Hematopoietic multipotent progenitor cell treated with erythropoietin and hydrocortisone succinate and interleukin-3 and kit ligand, for 6 days (in vitro differentiated cells): Measurements from ENCODE around the gene PLOD3.

Experiments
- DNase-seq: peaks from one replicate; pipeline ENCODE4 v3.0.0-alpha.2; 2015

Gene PLOD3

DNA sequence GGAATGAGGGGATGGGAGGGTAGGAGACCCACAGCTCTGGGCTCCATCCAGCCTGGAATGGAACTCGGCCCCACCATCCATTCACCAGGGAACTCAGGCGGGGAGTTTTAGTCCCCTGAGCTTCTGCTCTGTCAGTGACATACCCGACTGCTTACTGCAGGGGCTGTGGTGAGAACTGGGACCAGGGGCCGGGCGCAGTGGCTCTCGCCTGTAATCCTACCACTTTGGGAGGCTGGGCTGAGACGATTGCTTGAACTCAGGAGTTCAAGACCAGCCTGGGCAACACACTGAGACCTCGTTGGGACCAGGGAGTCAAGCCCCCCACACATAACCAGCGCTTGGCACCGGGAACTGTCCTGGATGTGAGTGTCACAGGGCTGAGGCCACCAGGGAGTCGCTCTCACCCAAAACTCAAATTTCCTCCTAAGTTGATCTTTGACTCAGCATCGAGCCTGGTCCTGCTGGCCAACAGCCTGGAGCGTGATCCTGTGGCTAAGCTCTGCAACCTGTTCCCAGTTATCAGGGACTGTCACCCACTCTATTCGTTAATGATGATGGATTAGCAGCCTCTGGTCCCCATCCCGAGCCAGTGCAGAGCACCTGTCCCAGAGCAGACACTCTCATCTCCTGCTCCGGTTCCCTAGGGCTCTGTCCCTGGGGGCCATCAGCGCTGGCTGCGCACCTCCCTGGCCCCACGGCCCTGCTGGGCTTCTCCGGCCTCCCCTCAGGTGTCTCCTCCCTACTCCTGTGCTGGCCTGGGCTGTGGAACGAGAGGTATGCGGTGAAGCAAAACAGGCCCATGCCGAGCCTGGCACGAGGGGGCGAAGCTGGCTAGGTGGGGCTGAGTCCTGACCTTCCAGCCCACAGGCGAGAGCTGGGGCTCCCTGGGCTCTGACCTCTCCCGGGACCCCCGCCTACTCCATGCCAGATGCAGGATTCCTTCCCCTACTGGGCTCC is 21.1 kb upstream of the PLOD3 start:
- DNase-seq: no peak

GRCh38 chr7:101237206-101238067 is 20.1 kb upstream of the PLOD3 start, which contains the start of gene CLDN15:
Gene CLDN15 (minus strand): TSS chr7:101237802. CDS start chr7:101237581, 221 bp downstream.
- DNase-seq: peak; percentile 50

DNA sequence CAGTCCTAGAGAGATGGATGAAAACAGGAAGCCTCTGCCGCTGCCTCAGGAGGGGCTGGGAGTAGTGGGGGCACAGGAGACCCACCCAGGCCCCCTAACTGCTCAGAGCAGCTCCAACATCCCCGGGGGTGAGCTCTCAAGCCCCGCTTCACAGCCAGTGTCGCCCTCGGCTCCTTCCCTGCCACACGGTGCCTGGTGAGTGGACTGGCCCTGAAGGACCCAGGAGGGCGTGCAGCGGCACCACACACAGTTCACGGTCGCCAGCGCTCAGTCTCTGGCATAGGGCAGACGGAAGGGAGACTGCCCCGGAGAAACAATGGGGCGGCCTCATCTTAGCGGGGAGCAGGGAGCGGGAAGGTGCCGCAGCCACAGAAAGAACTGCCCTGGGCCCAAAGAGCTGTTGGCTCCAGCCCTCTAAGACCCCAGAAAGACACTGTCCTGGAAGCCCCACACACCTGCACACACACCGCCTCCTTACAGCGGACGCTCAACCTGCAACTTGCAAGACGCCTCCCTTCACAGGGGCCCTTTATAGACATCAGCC is 19.0 kb upstream of the PLOD3 start:
- no peak for DNase-seq

DNA sequence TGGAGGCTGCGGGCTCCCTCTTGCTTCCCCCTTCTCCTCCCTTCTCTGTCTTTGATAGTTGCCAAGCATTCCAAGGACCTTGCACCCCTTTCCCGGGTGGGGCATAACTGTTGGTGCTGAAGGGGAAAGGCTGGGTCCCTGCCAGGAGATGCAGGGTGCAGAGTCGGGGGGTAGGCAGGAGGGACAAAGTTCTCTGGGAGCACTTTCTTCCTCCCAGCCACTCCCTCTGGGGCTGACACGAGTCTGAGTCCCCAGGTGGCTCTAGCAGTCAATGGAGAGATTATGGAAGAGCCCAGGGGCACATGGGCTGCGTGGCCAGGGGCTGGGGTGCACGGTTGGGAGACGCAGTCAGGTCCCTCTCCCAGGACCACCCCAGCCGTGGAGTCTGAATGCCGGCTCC is 18.1 kb upstream of the PLOD3 start:
- DNase-seq: no peak

DNA sequence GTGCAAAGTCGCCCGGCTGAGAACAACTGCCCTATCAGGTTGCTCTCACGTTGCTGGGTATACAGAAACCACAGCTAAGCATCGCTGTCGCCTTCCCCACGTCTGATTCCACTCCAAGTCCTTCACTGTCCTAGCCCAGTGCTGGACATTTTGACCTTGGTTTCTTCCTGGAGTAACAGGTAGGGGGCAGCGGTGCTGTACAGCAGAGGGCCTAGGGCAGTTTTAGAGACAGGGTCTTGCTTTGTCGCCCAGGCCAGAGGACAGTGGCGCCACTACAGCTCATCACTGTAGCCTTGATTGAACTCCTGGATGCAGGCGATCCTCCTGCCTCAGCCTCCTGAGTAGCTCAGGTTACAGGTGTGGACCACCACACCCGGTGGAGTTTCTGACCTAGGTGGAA is 17.7 kb upstream of the PLOD3 start:
- peak; percentile 55 for DNase-seq

DNA sequence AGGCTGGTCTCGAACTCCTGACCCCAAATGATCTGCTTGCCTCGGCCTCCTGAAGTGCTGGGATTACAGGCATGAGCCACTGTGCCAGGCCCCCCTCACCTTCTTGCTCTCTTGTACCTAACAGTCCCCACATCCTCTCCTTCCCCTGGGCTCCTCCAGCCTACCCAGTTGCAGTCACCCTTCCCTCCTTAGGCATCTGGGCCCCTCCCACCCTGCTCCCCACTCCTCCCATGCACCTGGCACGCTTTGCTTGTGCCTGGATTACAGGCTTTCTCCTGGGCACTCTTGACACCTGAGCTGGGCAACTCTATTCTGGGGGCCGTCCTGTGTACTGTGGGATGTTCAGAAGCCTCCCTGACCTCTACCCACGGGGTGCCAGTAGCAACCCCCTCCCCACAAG is 17.3 kb upstream of the PLOD3 start:
- DNase-seq: no peak

DNA sequence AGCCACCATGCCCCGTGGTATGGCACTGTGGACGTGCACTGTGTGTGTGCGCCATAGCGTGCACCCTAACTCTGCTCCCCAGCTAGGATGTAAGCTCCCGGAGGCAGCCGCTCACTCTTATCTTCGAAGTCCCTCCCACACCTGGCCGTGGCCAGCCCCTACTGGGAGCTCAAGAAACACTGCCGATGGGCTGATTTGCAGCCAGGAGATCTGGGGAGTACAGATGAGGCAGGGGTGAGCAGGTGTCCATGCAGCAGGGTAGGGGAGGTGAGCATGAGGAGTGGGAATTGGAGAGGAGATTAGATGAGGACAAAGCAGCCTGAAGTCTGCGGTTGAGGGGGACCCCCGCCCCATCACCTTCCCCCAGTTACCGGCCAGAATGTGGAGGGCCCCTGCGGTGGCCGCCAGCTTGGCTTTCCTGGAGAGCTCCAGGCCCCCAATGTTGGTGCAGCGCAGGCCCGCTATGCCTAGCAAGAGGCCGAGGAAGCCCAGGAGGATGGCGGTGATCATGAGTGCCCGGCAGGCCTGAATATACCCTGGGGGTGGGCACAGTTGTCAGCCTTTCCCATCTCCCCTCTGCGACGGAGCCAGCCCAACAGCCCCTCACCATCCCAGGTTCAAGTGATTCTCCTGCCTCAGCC is 16.6 kb upstream of the PLOD3 start:
- peak; percentile 49 for DNase-seq

GRCh38 chr7:101232141-101232850 is 14.9 kb upstream of the PLOD3 start:
- no peak for DNase-seq

GRCh38 chr7:101231644-101232043 is 14.3 kb upstream of the PLOD3 start:
- no peak for DNase-seq

DNA sequence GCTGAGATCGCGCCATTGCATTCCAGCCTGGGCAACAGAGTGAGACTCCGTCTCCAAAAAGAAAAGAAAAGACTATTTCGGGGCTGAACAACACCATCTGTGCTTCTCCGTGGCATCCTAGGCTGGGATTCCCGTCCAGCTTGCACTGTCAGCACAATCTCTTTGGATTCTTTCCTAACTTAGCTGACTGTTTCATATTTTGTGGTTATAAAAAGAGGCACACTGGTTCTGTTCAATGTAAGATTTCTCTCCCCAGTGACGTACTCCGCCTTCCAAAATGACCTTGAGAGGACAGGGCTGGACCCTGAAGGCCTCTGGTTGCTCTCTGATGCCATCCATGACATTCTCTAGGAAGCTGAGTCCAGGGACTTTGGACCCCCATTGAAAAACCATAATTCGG is 9.3 kb upstream of the PLOD3 start:
- no peak for DNase-seq

GRCh38 chr7:101225650-101226049 is 8.3 kb upstream of the PLOD3 start:
- no peak for DNase-seq

- no peak for DNase-seq
These were observed 6.1 kb upstream of the PLOD3 start for GRCh38 chr7:101223528-101223927.

- DNase-seq: no peak
These were observed 5.0 kb upstream of the PLOD3 start for GRCh38 chr7:101222275-101222830.

DNA sequence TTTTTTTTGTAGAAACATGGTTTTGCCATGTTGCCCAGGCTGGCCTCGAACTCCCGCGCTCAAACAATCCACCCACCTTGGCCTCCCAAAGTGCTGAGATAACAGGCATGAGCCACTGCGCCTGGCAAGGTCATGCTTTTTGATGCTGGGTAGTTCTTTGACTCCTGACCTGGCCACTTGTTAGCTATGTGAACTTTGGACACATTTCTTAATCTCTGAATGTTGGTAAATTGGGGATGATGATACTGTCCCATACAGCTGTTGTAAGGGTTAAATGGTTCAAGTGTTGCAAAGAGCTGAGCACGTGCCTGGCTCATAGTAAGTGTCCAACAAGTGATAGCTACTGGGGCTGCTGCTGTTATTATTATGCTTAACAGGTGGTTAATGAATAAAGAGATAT is 2.9 kb upstream of the PLOD3 start:
- DNase-seq: peak; percentile 34

DNA sequence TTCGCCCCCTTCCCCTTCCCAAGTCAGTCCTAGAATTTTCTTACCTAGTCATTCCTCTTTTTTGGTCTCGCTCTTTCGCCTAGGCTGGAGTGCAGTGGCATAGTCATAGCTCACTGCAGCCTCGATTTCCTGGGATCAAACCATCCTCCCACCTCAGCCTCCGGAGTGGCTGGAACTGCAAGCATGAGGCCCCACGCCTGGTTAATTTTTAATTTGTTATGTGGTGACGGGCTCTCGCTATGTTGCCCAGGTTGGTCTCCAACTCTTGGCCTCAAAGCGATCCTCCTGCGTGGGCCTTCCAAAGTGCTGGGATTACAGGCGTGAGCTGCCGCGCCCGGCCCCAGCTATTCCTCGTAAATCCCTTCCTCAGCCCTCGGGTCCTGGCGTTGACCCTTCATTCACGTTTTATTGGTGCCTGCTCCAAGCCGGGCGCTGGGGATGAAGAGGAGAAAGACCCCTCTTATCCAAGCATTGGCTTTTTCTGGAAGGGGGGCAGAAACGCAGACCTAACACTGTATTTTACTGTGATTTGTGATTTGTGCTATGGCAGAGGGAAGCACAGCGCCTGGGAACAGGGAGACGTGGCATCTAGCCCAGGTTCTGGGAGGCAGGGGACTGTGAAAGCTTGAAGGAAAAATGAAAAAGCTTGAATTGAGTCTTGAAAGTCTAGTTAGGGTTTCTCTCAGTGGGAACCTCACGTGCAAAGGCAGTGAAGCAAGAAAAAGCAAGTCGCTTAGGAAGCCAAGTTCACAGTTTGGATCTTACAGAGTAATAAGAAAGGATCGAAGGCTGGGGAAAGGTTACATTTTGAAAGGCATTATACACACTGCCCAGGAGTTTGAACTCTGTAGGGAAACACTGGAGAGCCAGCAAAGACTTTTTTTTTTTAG is 1.1 kb upstream of the PLOD3 start:
- DNase-seq: peak; percentile 9

DNA sequence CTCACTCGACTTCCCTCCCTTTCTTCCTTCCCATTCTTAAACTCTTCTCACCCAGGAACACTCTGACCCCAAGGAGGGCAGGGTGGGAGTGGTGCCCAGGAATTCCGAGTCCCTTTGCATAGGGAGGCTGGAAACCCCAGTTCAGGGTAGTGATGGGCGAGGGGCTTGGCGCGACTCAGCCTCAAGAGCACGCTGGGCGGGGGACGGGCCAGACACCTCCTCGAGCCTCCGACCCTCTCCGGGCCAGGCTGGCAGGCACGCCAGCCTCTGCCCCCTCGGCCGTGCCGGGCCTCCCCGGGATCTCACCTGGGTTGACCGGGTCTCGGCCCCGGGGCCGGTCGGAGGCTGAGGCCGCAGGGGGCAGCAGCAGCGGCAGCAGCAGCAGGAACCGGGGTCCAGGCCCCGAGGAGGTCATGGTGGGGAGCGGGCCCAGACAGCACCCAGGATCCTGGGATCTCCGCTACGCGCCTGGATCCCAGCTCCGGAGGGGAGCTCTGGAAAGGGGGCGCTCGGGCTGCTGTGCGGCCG is 457 bp downstream of the PLOD3 start:
- no peak for DNase-seq

DNA sequence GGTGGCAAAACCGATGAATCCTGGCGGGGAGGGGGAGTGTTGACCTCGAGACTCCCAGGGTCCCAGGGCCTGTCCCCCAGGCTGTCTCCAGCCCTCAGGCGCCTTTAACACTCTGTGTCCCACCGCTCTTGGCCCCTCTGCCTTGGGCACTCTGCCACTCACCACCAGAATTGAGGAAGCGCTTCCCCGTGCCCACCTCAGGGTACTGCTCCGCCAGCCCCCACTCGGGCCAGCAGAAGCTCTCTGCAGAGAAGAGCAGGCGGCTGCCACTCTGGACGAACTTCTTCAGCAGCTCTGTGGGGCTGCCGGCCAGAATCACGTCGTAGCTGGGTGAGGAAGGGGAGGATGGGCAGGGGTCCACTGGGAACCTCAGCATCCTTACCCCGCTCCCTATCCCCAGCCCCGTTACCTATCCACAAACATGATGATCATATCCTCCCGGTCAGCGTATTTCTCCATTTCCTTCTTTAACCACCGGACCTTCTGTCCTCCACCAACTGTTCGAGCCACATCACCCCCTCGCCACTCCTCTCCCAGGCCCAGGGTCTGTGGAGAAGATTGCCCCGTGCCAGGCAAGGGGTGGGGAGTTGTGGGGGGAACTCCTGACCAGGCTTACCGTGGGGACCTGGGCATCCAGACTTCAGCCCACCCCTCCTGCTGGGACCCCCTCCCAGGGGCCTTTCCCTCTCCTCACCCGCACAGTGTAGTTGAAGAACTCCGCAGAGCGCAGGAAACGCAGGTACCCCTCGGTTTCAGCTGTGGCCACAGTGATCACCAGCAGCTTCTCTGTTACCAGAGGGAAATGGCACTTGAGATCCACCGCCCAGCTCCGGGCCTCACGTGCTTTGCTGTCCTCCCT is 1.2 kb downstream of the PLOD3 start:
- peak; percentile 60 for DNase-seq

DNA sequence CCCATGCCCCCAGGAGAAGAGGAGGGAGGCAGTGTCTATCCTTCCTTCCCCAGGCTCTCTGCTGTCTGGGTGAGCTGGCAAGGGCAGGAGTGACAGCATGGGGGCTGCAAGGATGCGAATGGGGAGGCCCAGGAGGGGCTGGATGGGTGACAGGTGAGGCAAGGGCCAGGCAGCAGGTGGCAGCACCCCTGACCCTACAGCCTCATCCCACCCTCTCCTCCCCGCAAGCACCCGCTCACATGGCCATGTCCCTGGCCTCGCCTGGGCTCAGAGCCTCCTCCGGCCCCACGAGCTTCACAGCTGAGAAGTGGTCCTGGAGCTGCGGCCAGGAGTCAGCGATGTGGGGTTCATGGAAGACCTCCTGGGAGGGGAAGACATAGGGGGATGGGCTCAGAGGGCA is 5.4 kb downstream of the PLOD3 start:
- no peak for DNase-seq

GRCh38 chr7:101211501-101211900 is 5.9 kb downstream of the PLOD3 start:
- no peak for DNase-seq

DNA sequence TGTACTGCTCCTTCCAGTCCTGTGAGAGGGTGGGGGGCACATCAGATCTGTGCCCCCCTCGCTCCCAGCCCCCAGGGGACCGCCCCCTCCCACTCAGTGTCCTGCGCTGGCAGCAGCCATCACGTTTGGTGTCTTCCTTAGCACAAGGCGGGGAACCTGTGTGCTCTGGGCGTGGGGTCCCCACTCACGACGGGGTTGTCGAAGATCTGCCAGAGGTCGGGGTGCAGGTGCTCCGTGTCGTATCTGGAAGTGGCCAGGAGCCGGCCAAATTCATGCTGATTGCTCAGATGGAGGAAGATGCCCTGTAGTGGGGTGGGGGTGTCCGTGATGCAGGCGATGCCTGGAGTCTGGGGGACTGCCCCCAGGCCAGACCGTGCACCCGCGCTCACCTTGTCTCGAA is 7.2 kb downstream of the PLOD3 start:
- no peak for DNase-seq
